ENCODE results near the gene MYZAP. TPM values are rescaled to one million over a fixed set of nuclear protein-coding genes. Genes with fewer than 3 reads are reported as not detected.

The MYZAP gene
- total RNA-seq, 1 donor from 2014 or later: 29.3 TPM

GRCh38 chr15:57625703-57626448, 34.2 kb downstream of the MYZAP start:
- no peak for DNase-seq (ENCODE audit: low spot score)

DNA sequence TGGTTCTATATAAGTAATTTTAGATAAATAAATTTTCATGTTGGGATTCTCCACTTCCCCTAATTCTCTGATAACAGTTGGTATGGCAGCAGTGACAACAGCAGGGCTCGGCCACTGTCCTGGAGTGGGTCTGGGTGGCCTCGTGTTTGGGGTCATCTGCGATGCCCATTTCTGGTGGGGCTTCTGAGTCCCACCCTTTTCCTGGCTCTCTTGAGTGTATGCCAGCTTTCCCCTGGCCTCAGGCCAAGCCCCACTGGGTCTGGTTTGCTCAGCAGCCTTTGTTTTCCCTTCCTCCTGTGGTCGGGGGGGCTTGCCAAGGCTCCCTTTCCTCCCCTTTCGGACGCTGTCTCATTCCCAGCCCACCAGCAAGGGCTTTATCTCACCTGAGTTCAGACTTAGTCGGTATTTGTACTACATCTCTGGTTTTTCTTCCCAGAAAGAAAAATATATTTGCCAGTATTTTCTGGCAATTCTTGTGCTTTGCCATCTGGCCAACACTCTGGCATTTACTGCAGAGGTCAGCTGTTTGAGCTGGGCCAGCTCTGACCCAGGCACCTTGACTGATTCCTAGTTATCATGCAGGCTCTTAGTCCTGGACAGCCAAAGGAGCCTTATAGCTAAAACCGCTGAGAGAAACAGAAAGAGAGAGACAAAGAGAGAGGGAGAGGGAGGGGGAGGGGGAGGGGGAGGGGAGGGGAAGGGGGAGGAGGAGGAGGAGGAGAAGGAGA, 35.2 kb downstream of the MYZAP start:
- no peak for DNase-seq (ENCODE audit: low spot score)

DNA sequence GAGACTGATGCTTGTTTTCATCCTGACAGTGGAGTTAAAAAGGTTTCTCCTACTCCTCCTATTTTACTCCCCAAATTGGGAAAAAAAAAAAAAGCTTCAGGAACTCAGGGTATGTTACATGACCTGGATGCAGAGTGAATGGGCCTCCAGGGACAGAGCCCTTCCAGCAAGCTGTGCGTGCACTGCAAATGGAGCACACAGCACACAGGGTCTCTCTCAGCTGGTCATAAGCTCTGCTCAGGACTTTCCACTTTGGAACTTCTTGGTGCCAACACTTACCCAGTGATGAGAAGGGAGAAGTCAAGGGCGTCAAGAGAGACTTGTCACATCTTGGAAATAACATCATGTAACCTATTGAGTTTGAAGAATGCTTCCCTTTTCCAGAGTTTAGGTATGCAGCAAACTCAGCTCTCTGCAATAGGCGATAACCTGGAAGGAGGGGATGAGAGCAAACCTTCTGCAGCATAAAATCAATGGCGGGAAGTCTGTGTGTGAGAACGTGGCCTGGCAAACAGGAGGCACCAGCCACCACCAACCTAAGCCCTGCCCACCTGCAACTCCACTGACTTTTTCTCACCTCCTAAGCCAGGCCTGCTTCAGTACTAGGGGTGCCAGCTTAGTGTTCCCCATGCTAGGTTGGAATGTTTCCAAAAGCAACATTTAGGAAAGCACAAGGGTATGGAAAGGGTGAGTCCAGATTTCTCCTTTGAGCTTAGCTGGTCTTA, 39.8 kb downstream of the MYZAP start:
- DNase-seq (ENCODE audit: low spot score): no peak

- DNase-seq (ENCODE audit: low spot score): no peak
Measured at GRCh38 chr15:57634290-57634689, 42.6 kb downstream of the MYZAP start.

DNA sequence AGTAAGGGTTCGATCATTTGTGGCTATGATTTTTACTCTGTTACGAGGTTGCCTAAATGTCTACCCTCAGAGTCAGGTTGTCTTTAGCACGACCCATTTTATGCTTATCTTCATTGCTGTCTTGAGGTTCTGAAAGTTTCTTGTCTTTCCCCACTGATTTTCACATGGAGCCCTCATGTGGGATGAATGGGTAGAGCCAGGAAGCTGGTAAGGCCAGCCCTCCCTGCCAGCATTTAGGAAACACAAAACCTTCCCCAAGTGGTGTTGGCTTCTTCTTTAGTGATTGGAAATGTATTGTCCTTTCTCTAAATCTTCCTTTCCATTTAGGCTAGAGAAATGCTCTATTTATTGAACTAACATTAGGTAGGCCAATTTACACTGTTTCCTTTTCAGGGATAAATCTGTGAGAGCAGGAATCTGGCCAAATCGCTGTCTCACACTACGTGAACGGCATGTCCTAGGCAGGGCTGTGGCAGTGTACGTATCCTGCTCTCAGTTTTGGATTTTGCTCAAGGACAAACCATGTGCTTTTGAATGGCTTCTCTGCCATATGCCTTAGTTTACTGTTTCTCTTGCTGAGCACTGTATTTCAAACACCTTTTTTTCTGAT, 43.7 kb downstream of the MYZAP start:
- no peak for DNase-seq (ENCODE audit: low spot score)

DNA sequence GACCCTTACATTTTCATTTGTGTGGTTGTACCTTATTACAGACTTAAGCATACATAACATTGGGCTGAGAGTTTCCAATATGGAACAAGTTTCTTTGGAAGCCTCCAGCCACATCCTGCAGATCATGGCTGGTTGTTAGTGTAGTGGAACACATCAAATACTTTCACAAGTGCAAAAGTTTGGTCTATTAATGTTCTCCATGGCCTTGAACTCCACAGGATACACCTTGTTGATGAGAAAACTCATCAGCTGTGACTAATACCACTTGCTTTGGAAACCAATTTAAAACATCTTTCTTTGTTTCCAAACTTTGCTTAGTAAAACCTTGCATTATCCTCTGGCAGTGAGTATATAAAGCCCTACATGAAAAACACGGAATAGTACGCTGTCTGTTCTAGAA, 46.1 kb downstream of the MYZAP start:
- DNase-seq (ENCODE audit: low spot score): no peak

DNA sequence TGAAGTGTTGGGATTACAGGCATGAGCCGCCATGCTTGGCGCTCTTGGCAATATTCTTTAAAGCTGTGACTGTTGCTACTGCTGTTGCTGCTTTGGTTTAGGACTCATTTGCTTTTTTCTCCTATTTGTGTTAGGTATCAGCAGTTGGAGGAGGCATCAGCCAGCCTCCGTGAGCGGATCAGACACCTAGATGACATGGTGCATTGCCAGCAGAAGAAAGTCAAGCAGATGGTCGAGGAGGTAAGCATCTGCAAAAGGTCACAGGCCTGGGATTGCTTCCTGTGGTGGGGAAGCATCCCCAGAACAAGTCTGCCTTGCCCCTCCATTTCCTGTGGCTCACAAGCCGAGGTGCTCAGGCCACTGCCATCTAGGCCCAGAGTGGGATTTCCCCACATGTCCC, 47.6 kb downstream of the MYZAP start:
- DNase-seq (ENCODE audit: low spot score): no peak

DNA sequence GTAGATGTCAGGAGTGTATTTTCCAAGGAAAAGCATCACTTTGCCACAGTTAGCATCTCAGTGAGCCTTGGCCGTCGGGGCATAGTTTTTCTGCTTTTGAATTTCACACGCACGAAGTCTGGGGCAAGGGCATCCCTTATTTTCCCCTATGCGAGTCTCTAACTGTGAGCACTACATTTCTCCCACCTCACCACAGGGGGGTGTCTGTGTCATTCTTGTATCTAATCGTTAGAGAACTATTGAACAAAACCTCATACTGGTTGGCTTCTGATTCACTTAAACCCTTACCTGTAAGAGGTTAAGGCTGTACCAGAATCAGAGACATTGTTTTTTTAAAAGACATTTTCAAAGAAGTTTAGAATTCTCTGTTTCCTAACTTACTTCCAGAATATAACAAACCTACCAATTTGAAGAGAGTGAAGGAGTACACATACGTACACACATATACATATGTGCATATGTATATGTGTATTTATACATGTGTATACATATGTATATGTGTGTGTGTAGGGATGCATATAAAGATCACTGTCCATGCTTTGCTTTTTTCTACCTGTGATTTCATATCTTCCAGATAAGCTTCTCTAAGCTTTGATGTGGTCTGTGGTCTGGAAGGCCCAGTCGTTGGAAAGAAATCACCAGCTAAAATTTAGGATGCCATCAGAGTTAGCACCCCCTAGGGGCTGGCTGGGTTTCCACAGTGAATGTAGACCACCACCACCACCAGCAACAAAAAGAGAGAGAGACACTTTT, 49.4 kb downstream of the MYZAP start:
- DNase-seq (ENCODE audit: low spot score): no peak

GRCh38 chr15:57643826-57644225, 52.1 kb downstream of the MYZAP start:
- no peak for DNase-seq (ENCODE audit: low spot score)

DNA sequence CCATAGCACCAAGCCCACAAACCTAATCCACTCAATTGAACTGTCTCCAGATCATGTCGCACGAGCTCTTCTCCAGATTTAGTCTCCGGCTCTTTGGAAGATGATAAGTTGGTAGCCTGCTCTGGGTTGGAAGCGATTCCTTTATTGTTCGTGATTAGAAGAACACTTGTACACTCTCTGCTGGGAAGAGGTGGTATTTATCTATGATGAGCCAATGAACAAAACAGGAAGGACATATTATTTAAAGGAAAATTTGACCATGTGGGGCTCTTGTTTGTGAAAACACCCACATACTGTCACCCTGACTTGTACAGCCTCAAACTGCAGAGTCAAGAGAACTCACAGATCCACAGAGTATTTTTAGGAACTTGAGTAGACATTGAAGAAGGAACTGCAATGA, 54.4 kb downstream of the MYZAP start:
- DNase-seq (ENCODE audit: low spot score): no peak

- no peak for DNase-seq (ENCODE audit: low spot score)
Measured at GRCh38 chr15:57647071-57647790, 55.5 kb downstream of the MYZAP start.

DNA sequence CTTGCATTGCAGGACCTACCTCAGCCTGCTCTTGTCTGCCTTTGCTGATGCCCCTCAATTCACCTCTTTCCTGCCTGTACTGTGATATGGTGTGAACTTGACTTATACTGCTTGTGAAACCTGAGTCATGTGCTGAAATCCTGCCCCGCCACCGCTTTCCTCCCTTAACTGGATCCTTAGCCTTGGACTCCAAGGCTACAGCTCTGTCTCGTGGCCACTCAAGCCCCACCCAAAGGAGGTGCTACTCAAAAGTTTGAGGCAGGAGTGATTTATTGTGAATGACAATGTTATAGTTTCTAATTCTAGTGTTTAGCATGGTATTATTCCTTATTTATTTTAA, 56.1 kb downstream of the MYZAP start:
- no peak for DNase-seq (ENCODE audit: low spot score)

DNA sequence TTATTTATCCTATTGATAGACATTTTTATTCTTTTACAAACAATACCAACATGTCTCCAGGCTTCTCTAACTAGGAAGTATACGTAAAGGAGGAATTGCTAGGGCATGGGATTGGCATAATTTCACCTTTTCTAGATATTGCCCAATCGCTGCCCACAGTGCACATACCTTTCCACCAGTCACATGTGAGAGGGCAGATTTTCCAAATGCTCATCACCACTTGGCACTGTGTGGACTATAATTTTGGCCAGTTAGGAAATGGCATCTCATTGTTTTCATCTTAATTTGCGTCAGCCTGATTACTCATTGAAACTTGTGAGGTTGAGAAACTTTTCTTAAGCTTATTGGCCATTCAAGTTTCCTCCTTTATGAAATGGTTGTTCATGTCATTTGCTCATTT, 57.4 kb downstream of the MYZAP start:
- DNase-seq (ENCODE audit: low spot score): no peak

GRCh38 chr15:57651445-57651844, 59.7 kb downstream of the MYZAP start:
- no peak for DNase-seq (ENCODE audit: low spot score)

GRCh38 chr15:57652481-57652880, 60.8 kb downstream of the MYZAP start:
- DNase-seq (ENCODE audit: low spot score): no peak

GRCh38 chr15:57654153-57654852, 62.6 kb downstream of the MYZAP start:
- no peak for DNase-seq (ENCODE audit: low spot score)

DNA sequence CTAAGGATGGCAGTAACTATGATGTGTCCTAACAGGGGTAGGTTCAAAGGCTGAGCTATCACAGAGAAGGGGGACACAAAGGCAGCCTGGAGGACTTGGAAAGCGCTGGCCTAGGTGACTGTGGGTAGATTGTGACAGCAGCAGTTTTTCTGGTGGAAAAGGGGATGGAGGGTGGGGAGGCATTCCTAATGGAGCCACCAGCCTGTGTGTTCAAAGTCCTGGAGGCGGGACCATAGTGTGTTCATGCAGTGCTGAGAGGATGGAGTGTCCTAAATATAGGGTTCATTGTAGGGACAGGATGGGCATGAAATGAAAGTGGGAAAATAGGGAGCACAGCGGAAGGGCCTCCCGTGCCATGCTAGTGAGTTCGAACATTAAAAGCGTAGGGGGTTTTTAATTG, 63.3 kb downstream of the MYZAP start:
- DNase-seq (ENCODE audit: low spot score): no peak

DNA sequence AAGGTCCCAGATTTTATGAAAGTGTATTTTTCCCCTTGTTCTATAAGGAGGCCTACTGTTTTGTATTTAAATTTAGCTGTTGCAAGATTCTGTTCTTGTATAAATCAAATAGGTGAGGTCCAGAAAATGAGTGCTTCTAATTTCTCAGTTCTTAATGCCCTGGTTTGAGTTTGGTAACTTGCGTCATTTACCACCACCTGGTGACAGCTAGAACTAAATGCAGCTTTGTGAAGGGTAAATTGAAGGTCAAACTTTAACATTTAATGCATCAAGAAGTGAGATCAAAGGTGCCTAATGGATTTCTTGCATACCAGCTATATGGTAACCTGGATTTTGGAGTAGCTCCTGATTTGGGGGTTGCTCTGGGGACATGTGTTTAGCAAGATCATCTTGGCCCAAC, 64.1 kb downstream of the MYZAP start:
- no peak for DNase-seq (ENCODE audit: low spot score)

GRCh38 chr15:57656434-57656833, 64.7 kb downstream of the MYZAP start:
- DNase-seq (ENCODE audit: low spot score): no peak

DNA sequence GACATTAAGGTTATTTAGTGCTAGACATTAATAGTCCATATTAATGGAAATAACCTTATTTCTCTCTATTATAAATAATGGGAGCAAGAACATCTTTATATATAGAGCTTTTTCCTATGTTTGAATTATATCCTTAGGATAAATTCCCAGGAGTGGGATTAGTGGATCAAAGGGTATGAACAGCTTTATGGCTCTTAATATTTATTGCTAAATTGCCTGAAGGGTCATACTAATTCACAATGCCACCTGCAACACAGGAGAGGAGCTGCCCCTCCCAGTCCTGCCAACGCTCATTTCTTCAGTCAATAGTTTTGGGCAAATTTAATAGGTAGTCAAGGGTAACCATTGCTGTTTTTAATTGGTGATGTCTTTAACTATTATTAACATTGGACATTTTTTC, 65.9 kb downstream of the MYZAP start:
- no peak for DNase-seq (ENCODE audit: low spot score)

All from ureter (tissue), 1 donor.